KOPT-K1 (cell line): ENCODE data around the gene IRF1.
A peak's percentile ranks its signal among the peaks of the same experiment; 100 is the strongest.

Source experiments
- H3K27ac ChIP-seq: fragments of 200-600 bp; sonication (generic); 2 replicates; pipeline ENCODE4 v1.5.1; 2016; ENCODE audit warnings: antibody characterized with exemption, mild to moderate bottlenecking, low read depth, low read length; ENCODE audit not compliant: poor library complexity, severe bottlenecking
- H3K36me3 ChIP-seq: fragments of 200-600 bp; sonication (generic); 2 replicates; pipeline ENCODE4 v1.5.1; 2017; ENCODE audit warnings: antibody characterized with exemption, mild to moderate bottlenecking, low read length, moderate library complexity; ENCODE audit not compliant: insufficient read depth
- H3K9me3 ChIP-seq: fragments of 200-600 bp; sonication (generic); 2 replicates; pipeline ENCODE4 v1.5.1; 2017; ENCODE audit warnings: antibody characterized with exemption, low read length, mild to moderate bottlenecking; ENCODE audit not compliant: insufficient read depth, poor library complexity, severe bottlenecking

The IRF1 gene

GRCh38 chr5:132458226-132458560, 32.4 kb downstream of the IRF1 start:
- Histone ChIP-seq H3K27ac (peak overlapping the region; percentile 99), H3K9me3 (no peaks in the 10 kb centered on the region), H3K36me3 (peaks cover 83% of the 10 kb centered on the region)

- H3K36me3 ChIP-seq: peaks cover 86% of the 10 kb centered on the region
- H3K27ac ChIP-seq: peak overlapping the region; percentile 99
- H3K9me3 ChIP-seq: no peaks in the 10 kb centered on the region
Measured at GRCh38 chr5:132457371-132458225, 33.0 kb downstream of the IRF1 start.

- Histone ChIP-seq H3K27ac (peak overlapping the region; percentile 99), H3K9me3 (no peaks in the 10 kb centered on the region), H3K36me3 (peaks cover 86% of the 10 kb centered on the region)
Measured at GRCh38 chr5:132456987-132457361, 33.6 kb downstream of the IRF1 start.

GRCh38 chr5:132456296-132456986, 34.1 kb downstream of the IRF1 start:
- Histone ChIP-seq H3K36me3 (peaks cover 86% of the 10 kb centered on the region), H3K27ac (peak overlapping the region; percentile 99), H3K9me3 (no peaks in the 10 kb centered on the region)

GRCh38 chr5:132455614-132456115, 34.9 kb downstream of the IRF1 start:
- Histone ChIP-seq H3K27ac (peak overlapping the region; percentile 99), H3K36me3 (peaks cover 86% of the 10 kb centered on the region), H3K9me3 (no peaks in the 10 kb centered on the region)

- Histone ChIP-seq H3K27ac (peak overlapping the region; percentile 99), H3K36me3 (peaks cover 86% of the 10 kb centered on the region), H3K9me3 (no peaks in the 10 kb centered on the region)
Measured at GRCh38 chr5:132454361-132454760, 36.2 kb downstream of the IRF1 start.

- H3K36me3 ChIP-seq: peaks cover 88% of the 10 kb centered on the region
- peak overlapping the region; percentile 34 for H3K27ac ChIP-seq
Measured at GRCh38 chr5:132451387-132451786, 39.2 kb downstream of the IRF1 start.

GRCh38 chr5:132449060-132449459, 41.5 kb downstream of the IRF1 start:
- peaks cover 98% of the 10 kb centered on the region for H3K36me3 ChIP-seq
- peak overlapping the region; percentile 36 for H3K27ac ChIP-seq
- H3K9me3 ChIP-seq: no peaks in the 10 kb centered on the region

More at GRCh38 chr5:132451387-132451786, 39.2 kb downstream of the IRF1 start:
- H3K9me3 ChIP-seq: no peaks in the 10 kb centered on the region

- no peaks in the 10 kb centered on the region for H3K9me3 ChIP-seq
- peak overlapping the region; percentile 90 for H3K27ac ChIP-seq
- peaks cover 79% of the 10 kb centered on the region for H3K36me3 ChIP-seq
Measured at GRCh38 chr5:132447196-132447595, 43.4 kb downstream of the IRF1 start.

- no peaks in the 10 kb centered on the region for H3K9me3 ChIP-seq
- peak overlapping the region; percentile 90 for H3K27ac ChIP-seq
- H3K36me3 ChIP-seq: peaks cover 73% of the 10 kb centered on the region
Measured at GRCh38 chr5:132446621-132447020, 44.0 kb downstream of the IRF1 start.

- peak overlapping the region; percentile 90 for H3K27ac ChIP-seq
- no peaks in the 10 kb centered on the region for H3K9me3 ChIP-seq
- peaks cover 72% of the 10 kb centered on the region for H3K36me3 ChIP-seq
Measured at GRCh38 chr5:132445930-132446329, 44.6 kb downstream of the IRF1 start.

- H3K36me3 ChIP-seq: peaks cover 72% of the 10 kb centered on the region
- H3K27ac ChIP-seq: peak overlapping the region; percentile 90
- no peaks in the 10 kb centered on the region for H3K9me3 ChIP-seq
Measured at GRCh38 chr5:132445640-132445923, 45.0 kb downstream of the IRF1 start.

GRCh38 chr5:132444841-132445639, 45.5 kb downstream of the IRF1 start:
- Histone ChIP-seq H3K36me3 (peaks cover 72% of the 10 kb centered on the region), H3K9me3 (no peaks in the 10 kb centered on the region), H3K27ac (peak overlapping the region; percentile 90)

GRCh38 chr5:132444061-132444460, 46.5 kb downstream of the IRF1 start:
- H3K36me3 ChIP-seq: peaks cover 68% of the 10 kb centered on the region
- H3K27ac ChIP-seq: peak overlapping the region; percentile 90
- no peaks in the 10 kb centered on the region for H3K9me3 ChIP-seq

GRCh38 chr5:132439521-132440089, 51.0 kb downstream of the IRF1 start:
- H3K36me3 ChIP-seq: peaks cover 46% of the 10 kb centered on the region
- H3K27ac ChIP-seq: peak overlapping the region; percentile 90
- H3K9me3 ChIP-seq: no peaks in the 10 kb centered on the region
